BJ (cell line): ENCODE results near the gene CAMK2D. TPM values are rescaled to one million over a fixed set of nuclear protein-coding genes. Genes with fewer than 3 reads are reported as not detected.

ENCODE experiments used
- CTCF ChIA-PET: fragments of 350-600 bp; formaldehyde crosslinking; extraction: SDS; loops from one replicate; lab custom pipeline; 2021; ENCODE audit warnings: antibody characterized with exemption, inconsistent platforms; lab: Yijun Ruan, JAX
- POLR2A ChIA-PET: fragments of 300-600 bp; sonication (Branson Sonifier 250); formaldehyde crosslinking; extraction: SDS; loops from one replicate; lab custom pipeline; 2021; ENCODE audit warnings: antibody characterized with exemption; lab: Charles Lee
- DNase-seq: peaks from one replicate; pipeline ENCODE4 v3.0.0-alpha.2; 2011; ENCODE audit warnings: low read depth
- H3K27me3 ChIP-seq: 2 replicates; pipeline ENCODE4 v1.6.0; 2011; ENCODE audit warnings: low read length; ENCODE audit not compliant: control insufficient read depth, insufficient read depth
- H3K36me3 ChIP-seq: 2 replicates; pipeline ENCODE4 v1.5.1; 2011; ENCODE audit warnings: low read length; ENCODE audit not compliant: control insufficient read depth, insufficient read depth
- H3K4me3 ChIP-seq: 2 replicates; pipeline ENCODE4 v1.5.1; 2011; ENCODE audit warnings: low read depth, mild to moderate bottlenecking, control low read depth, low read length
- polyA plus RNA-seq: library from polyadenylated mRNA; depleted of rRNA; stranded (reverse); fragments of >200 nt; gene quantifications from 2 replicates; pipeline ENCODE4 v1.2.3, GENCODE V29; 2011
- TF ChIP-seq, protein P1 (sequence below): IDR thresholded peaks from 2 replicates; pipeline ENCODE4 v1.5.1; 2011; ENCODE audit warnings: low read depth, mild to moderate bottlenecking, control low read depth, inconsistent platforms, low read length, moderate library complexity; ENCODE audit not compliant: insufficient read depth

The CAMK2D gene
- polyA plus RNA-seq, 1 experiment, result 41.8 TPM

DNA sequence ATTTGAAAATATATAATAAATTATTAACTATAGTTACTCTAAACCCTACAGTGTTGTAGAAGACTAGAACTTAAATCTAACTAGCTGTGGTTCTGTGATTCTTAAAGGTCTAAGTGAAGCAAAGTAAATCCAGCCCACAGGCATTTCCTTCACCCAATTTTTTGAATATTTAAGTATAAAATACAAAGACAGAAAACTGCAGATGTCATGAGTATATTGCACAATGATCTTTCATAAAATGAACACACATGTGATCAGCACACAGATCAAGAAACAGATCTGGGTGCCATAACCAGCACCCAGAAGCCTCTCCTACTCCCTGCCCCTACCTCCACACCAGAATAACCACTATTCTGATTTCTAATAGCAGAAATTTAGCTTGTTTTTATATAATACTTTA lies 82.9 kb downstream of the CAMK2D start:
- Histone ChIP-seq H3K27me3 (no peaks in the 10 kb centered on the region), H3K4me3 (no peak overlapping the region), H3K36me3 (no peaks in the 10 kb centered on the region)
- no peak for DNase-seq
- ChIA-PET CTCF (interaction anchor here (0.7 to 2.0 kb wide), 3 partner anchors 11 to 284 kb away, joined by 3 to 6 read pairs (median 5); no protein-coding TSS in a partner anchor), POLR2A (interaction anchor here (0.6 kb wide), 1 partner anchor 385 kb away, joined by 3 read pairs; no protein-coding TSS in a partner anchor)
- TF ChIP-seq, protein P1, sequence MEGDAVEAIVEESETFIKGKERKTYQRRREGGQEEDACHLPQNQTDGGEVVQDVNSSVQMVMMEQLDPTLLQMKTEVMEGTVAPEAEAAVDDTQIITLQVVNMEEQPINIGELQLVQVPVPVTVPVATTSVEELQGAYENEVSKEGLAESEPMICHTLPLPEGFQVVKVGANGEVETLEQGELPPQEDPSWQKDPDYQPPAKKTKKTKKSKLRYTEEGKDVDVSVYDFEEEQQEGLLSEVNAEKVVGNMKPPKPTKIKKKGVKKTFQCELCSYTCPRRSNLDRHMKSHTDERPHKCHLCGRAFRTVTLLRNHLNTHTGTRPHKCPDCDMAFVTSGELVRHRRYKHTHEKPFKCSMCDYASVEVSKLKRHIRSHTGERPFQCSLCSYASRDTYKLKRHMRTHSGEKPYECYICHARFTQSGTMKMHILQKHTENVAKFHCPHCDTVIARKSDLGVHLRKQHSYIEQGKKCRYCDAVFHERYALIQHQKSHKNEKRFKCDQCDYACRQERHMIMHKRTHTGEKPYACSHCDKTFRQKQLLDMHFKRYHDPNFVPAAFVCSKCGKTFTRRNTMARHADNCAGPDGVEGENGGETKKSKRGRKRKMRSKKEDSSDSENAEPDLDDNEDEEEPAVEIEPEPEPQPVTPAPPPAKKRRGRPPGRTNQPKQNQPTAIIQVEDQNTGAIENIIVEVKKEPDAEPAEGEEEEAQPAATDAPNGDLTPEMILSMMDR, result no peak

DNA sequence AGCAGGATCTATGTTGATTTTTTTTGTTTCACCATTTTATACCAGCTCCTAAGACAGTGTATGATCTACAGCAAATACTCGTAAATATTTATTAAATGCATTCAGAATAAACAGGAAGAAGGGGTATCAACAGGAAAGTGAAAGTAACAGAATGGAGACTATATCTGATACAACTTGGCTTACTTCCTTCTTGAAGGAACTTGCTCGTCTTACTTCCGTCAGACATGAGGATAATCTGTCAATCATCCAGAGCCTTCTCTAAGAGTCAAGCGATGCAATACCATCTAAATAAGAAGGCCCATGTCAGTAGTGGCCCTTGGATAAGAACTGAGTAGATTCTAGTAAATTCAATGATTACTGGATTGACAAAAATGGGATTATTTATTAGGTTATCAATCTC lies 84.2 kb downstream of the CAMK2D start:
- Histone ChIP-seq H3K4me3 (no peak overlapping the region), H3K27me3 (no peaks in the 10 kb centered on the region), H3K36me3 (no peaks in the 10 kb centered on the region)
- CTCF ChIA-PET, result interaction anchor here (0.7 to 2.0 kb wide), 3 partner anchors 9 to 283 kb away, joined by 3 to 6 read pairs (median 5); no protein-coding TSS in a partner anchor
- TF ChIP-seq, protein P1, result no peak
- DNase-seq, result no peak
- POLR2A ChIA-PET, result interaction anchor here (0.5 to 0.7 kb wide), 2 partner anchors 17 to 592 kb away, joined by 3 read pairs; no protein-coding TSS in a partner anchor

DNA sequence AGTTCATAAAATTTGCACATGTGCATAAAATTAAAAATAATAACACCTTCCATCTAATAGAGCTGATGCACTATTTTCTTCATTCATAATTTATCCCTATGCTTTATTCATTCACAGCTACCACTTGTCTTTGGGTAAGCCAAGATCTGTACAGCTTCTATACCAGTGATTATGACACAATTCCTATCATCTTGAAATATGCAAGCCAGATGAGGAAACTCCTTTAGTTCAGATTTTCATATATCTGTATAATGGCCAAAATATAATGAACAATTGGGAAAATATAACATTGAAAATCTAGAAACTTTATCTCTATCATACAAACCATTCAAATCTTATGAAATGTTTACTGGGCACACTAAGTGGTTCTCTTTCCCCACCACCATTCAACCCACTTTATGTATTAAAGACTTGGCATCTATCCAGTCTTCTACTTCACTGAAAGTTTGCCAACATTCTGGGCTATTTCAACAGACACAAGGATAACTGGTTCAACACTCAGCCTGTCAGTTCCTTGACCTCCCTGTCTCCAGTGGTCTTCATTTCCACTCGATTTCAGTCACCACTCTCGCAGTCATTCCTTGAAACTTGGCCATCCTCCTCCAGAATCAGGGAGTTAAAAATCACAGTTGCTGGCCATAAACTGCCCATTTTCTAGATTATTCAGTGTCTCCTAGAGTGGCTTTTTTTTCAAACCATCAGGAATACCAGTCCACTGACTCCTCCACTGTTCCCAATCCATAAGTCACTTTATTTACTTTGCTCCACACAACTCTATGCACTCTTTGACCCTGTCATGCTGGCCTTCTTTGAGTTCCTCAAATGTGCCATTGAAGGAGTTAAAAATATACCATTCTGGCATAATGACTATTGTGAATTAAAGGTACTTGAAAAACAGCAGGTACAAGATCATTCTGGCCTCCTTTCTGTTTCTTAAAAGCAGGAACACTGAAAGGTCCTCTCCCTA lies 85.5 kb downstream of the CAMK2D start:
- CTCF ChIA-PET, result no interaction called here
- Histone ChIP-seq H3K27me3 (no peaks in the 10 kb centered on the region), H3K36me3 (no peaks in the 10 kb centered on the region), H3K4me3 (no peak overlapping the region)
- POLR2A ChIA-PET, result no interaction called here
- DNase-seq, result no peak
- TF ChIP-seq, protein P1, result no peak

DNA sequence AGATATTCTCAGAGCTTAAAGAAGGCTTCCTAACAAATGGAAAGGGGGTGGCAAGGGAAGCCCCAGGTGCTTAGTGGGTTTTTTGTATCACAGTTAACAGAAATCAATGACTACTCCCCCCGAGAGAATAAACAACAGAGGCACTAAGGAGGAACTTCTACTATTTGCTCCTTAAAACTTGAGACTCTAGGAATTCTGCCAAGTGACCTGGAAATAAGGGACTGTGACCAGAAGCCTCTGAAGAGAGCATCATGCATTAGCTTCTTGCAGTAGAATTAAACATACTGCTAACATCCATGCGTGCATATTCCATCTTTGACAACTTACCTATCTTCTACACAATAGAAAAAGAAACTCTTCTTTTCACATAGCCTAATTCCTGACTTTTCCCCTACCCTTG lies 86.8 kb downstream of the CAMK2D start:
- TF ChIP-seq, protein P1, result no peak
- CTCF ChIA-PET, result no interaction called here
- Histone ChIP-seq H3K36me3 (no peaks in the 10 kb centered on the region), H3K4me3 (no peak overlapping the region), H3K27me3 (no peaks in the 10 kb centered on the region)
- no peak for DNase-seq
- POLR2A ChIA-PET, result no interaction called here

DNA sequence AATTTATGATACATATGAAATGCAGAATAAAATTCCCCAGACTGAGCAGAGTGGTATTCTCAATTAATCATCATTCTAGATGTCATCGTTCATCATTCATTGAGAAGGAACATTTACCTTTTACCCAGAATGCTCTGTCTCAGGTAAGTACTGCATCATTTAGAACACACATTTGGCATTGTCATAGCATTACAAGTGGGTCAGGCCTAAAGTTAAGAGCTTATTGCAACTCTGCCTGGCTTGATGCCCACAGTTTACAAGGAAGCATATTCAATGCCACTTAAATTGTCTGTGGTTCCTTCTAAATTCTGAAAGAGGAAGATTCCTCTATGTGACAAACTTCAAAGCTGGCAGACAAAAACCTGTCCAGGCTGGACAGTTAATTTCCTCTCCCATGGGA lies 87.3 kb downstream of the CAMK2D start:
- TF ChIP-seq, protein P1, result no peak
- CTCF ChIA-PET, result no interaction called here
- POLR2A ChIA-PET, result no interaction called here
- Histone ChIP-seq H3K27me3 (no peaks in the 10 kb centered on the region), H3K36me3 (no peaks in the 10 kb centered on the region), H3K4me3 (no peak overlapping the region)
- no peak for DNase-seq
